Left kidney (tissue), 2 donors: ENCODE results near the gene CAMSAP1. TPM values are rescaled to one million over a fixed set of nuclear protein-coding genes. Genes with fewer than 3 reads are reported as not detected.

Experiments used
- DNase-seq: peaks from one replicate; pipeline ENCODE4 v3.0.0-alpha.2; 2013
- polyA plus RNA-seq: library from polyadenylated mRNA; unstranded; fragments of 120-200 nt; gene quantifications from one replicate; pipeline ENCODE4 v1.2.1, GENCODE V29; 2013; ENCODE audit not compliant: insufficient read length

Gene CAMSAP1
- polyA plus RNA-seq, 1 donor, result 27.5 TPM

DNA sequence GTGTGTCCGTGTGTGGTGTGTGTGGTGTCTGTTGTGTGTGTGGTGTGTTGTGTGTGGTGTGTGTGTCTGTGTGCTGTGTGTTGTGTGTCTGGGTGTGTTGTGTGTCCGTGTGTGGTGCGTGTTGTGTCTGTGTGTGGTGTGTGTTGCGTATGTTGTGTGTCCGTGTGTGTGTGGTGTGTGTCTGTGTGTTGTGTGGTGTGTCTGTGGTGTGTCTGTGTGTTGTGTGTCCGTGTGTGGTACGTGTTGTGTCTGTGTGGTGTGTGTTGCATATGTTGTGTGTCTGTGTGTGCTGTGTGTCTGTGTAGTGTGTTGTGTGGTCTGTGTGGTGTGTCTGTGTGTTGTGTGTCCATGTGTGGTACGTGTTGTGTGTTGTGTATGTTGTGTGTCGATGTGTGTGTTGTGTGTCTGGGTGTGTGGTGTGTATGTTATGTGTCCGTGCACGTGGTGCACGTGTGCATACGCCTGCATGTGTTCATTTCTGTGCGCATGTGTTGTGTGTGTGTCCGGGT lies 133.1 kb downstream of the CAMSAP1 start:
- DNase-seq, result no peak

DNA sequence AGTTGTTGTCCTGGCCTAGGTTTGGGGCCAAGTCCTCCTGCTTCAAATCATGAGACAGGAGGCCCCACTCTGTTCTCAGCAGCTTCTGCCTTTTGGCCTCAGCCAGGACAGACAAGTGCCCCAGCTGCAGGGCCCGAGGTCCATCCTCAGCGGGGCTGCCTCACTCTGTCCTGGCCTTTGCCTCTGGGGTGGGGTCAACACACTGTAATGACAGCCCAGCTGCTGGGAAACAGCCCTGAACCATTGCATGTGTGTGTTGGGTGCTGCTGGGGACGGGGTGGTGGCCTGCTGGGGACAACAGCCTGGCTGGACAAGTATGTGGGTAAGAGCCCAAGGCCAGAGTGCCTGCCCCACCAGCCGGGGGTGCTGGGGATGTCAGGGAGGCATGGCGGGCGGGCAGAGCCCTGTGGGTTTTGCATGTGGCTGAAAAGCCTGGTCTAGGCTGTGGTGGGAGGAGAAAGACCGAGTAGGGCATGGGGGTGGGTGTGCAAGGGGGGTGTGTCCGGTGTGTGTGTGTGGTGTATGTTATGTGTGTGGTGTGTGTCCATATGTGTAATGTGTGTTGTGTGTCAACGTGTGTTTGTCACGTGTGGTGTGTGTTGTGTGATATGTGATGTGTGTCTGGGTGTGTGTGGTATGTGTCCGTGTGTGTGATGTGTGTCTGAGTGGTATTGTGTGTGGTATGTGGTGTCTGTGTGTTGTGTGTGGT lies 133.7 kb downstream of the CAMSAP1 start:
- no peak for DNase-seq

DNA sequence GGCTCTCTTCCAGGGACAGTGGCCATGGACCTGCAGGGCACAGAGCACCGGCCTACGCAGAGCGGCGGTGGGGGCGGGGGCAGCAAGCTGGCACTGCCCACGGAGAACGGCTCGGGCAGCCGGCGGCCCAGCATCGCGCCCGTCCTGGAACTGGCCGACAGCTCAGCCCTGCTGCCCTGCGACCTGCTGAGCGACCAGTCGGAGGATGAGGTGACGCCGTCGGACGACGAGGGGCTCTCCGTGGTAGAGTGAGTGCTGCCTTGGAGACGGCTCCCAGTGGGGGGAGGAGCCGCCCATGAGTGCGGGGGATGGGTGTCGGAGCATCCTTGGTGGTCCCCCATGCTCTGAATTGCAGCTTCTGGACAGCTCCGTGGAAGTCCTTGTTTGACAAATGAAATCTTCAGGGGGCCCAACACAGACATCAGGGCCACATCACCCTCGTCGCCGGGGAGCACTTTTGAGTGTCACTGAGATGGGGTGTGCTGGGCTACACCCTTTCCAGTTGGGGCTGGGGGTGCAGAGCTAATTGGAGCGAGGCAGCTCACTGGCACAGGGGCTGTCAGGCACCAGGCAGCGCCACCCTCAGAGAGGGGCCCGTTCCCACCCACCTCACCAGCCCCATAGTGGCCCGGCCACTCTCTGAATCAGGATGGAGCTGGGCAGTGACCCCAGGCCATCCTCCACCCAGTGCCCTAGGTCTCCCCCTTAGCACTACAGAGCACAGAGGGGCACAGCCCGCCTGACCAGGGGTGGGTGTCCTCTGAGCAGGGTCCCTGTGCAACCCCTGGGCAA lies 134.4 kb downstream of the CAMSAP1 start:
- DNase-seq, result peak; percentile 5

DNA sequence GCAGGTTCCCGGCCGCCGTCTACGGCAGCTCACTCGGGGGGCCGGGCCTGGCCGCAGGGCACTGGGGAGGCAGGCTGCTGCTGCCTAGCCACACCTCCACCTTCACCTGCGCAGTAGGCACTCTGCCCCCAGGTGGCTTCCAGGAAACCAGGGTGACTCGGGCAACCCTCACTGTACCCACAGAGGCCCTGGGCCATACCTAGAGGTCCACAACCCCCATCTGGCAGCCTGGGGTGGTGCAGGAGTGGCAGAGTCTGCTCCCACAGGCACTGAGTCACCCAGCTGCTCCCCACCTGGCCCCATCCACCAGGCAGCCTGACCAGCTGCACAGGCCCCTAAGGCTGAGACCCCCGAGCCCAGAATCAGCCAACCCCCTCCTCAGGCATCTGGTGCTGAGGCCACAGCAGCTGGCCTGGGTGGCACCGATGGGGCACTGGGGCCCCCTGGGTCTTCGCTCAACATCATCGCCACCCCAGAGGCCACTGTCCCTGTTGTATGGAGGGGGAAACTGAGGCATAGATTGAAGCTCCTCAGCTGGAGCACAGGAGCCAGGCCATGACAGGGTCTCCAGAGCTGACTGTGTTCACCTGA lies 135.2 kb downstream of the CAMSAP1 start:
- no peak for DNase-seq

DNA sequence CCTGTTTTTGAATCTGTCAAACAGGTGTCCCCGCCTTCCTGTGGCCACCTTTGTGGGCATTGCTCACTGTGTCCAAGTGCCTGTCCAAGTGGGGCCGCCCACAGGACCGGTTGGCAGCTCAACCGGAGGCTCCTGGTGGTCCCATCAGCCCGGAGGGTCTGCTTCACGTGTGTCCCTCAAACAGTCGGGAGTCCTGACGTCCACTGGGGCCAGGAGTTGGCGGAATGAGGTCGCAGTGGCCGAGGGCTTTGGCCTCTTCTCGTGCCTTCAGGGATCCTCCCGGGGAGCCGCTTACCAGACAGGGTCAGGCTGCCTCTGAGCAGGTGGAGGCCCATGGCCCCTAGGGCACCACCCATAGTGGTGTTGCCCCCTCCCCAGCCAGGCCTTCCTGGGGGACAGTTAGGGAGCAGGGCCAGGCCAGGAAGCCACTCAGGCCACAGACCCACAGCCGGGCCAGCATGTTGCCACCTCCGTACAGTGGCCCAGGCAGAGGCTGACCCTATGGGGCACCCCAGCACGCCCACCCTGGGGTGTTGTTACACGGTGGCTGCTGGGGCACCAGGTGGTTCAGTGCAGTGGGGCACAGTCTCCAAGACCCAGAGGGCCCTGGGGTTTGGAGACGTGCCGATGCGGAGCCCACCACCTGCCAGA lies 135.8 kb downstream of the CAMSAP1 start:
- DNase-seq, result no peak

DNA sequence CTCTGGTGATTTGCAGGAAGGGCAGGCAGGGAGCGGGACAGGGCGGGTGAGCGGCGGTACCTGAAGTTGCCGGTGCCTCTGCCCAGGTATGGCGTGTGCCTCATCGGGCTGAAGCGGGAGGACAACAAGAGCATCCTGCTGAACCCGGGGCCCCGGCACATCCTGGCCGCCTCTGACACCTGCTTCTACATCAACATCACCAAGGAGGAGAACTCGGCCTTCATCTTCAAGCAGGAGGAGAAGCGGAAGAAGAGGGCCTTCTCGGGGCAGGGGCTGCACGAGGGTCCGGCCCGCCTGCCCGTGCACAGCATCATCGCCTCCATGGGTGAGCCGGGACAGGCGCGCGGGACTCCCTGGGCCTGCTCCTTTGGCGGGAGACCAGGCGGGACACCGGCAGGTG lies 136.6 kb downstream of the CAMSAP1 start:
- DNase-seq, result no peak

DNA sequence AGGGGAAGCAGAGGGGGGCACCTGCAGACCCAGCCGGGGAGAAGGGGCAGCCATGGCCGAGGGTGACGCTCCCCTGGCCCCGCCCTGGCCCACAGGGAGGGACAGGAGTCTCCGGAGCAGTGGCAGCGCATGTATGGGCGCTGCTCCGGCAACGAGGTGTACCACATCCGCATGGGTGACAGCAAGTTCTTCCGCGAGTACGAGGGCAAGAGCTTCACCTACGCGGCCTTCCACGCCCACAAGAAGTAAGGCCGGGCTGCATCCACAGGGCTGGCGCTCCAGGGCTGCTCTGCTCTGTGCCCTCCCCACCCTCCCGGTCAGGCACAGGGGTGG lies 137.2 kb downstream of the CAMSAP1 start:
- no peak for DNase-seq

DNA sequence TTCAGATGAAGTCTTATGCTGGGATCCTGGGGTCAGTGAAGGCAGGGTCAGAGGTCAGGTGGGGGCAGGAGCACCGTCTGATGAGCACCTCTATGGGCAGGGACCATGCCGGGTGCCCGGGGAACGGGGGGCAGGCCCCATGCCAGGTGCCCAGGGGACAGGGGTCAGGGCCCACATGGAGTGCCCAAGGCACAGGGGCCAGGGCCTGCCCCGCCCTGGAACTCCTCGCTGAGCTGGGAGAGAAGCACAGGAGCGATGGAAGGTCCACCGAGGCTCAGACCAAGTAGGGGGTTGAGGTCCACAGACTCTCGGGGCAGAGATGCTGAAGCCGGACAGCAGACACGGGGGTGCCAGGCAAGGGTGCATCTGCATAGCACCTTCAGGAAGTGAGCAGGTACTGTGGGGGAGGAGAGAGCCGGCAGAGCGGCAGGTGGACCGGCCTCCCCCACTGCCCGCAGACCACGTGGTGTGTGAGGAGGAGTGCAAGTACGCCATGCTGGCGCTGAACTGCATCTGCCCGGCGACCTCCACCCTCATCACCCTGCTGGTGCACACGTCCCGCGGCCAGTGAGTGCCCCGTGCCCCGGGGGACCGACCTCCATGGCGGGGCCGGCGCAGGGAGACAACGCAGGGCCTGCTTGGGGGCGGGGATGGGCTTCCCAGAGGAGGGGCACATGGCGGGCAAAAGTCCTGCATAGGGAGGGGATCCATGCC lies 137.7 kb downstream of the CAMSAP1 start:
- DNase-seq, result no peak

DNA sequence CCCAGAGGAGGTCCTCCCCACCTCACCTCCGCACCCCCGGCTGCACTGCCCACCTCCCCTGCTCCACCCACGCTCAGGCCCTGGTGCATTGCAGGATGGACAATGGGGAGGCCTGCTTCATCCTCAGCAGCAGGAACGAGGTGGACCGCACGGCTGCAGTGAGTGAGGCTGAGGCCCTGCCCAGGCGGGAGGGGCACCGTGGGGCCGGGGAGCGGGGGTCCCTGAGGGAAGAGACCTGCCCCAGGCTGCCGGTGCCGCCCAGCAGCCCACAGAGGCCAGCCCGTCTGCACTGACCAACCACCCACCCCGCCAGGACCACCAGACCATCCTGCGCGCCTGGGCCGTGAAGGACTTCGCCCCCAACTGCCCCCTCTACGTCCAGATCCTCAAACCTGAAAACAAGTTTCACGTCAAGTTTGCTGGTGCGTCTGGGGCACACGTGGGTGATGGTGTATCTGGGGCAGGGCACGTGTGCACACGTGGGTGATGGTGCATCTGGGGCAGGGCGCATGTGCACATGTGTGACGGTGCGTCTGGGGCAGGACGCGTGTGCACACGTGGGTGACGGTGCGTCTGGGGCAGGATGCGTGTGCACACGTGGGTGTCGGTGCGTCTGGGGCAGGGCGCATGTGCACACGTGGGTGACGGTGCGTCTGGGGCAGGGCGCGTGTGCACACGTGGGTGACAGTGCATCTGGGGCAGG lies 138.7 kb downstream of the CAMSAP1 start:
- DNase-seq, result no peak

DNA sequence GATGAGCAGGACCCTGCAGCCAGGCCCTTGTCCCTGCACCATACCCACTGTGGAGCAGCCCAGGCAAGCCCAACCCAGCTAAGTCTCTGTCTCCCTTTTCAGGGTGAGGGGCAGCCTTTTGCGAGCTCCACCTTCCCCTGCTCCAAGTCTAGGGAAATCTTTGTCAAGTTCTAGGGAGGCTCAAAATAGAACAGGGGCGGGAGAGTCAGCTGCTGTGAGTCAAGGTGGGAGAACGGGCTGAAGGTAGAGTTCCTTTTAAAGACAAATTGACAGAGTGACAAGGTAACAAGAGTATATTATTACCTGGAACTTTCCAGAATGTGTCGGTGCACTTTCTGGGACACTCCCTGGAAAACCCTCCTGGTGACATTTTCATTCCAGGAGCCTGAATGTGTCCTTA lies 140.6 kb downstream of the CAMSAP1 start:
- DNase-seq, result no peak

DNA sequence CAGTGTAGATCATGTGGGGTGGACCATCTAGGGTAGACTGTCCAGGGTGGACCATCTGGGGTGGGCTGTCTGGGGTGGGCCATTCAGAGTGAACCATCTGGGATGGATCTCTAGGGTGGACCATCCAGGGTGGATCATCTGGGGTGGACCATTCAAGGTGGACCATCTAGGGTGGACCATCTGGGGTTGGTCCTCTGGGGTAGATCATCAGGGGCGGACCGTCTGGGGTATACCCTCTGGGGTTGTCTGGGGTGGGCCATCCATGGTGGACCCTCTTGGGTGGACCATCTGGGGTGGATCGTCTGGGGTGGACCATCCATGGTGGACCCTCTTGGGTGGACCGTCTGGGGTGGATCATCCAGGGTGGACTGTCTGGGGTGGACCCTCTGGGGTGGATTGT lies 141.1 kb downstream of the CAMSAP1 start:
- no peak for DNase-seq

DNA sequence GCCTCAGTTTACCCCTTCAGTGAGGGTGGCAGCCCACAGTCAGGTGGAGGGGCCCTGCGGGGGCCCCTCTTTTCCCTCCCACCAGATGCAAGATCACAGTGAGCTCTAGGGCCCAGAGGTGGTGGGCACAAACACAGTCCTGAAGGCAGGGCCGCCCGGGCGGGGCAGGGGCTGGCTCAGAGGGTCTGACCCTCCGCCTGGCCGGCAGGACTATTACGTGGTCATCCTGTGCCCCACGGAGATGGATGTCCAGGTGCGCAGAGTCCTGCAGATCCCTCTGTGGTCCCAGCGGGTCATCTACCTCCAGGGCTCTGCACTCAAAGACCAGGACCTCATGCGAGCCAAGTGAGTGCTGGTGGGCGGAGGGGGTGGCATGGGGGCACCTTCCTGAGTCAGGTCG lies 141.9 kb downstream of the CAMSAP1 start:
- no peak for DNase-seq

DNA sequence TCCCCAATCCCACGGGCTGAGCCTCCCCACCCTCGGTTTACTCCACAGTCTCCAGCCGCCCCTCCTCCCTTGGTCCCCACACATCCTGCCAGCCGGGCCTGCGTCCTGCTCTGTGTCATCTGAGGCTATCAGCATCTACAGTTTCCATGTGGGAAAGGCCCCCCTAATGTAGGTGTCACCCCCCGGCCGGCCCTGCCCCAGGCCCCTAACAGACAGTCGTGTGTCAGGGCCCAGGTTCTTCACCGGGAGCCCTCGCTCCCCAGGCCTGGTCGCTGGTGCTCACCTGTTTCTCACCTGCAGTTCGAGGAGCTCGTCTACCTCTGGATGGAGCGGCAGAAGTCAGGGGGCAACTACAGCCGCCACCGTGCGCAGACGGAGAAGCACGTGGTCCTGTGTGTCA lies 142.6 kb downstream of the CAMSAP1 start:
- no peak for DNase-seq

DNA sequence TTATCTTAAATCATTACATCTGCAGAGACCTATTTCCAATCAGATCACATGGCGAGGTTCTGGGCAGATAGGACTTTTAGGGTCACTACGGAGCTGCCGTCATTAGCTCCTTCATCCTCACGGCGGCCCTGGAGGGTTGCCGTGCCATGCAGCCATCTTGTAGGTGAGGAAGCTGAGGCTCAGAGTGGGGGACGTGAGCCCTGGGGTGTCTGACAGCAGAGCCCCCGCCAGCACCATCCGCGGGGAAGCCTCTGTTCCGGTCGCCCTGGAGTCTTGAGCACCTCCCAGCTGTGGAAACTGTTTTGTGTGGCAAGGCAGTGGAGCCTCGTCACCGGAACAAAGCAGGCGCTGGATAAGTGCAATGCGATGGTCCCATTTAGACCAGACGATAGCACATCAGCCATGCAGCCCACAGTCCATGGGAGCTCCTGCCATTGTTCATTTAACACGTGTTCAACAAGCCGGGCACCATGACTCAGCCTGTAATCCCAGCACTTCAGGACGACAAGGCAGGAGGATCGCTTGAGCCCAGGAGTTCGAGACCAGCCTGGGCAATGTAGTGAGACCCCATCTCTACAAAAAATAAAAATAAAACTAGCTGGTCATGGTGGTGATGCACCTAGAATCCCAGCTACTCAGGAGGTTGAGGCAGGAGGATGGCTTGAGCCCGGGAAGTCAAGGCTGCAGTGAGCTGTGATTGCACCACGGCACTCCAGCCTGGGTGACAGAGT lies 143.5 kb downstream of the CAMSAP1 start:
- DNase-seq, result no peak

DNA sequence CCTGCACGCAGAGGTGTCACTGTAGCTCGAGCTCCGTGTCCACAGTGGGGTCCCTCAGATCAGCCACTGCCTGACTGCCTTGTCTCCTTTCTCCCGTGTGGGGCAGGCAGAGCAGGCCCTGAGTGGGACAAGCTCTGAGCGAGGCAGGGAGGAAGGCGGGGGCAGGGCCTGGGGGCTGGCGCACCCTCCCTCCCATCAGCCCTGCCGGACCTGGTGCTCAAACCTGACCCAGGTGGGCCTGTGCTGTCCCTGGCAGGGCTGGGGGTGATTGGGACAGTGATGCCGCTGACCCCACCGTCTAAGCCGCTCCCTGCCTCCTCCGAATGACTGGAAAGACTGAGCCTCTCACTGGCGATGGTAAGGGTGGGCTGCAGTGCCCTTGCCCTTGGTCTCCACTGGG lies 144.4 kb downstream of the CAMSAP1 start:
- DNase-seq, result no peak

DNA sequence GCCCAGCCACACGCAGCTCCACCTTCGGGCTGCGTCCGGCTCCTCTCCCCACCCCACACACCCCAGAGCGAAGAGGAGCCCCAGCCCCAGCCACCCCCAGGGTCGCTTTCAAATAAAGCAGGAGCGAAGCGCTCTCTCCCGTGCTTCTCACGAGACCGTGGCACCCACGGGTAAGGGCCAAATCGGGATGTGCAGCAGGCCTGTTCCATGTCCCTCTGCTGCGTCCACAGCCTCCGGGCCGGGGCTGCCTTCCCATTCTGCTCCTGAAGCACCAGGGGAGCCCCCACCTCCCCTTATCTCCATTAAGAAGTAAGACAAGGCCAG lies 145.5 kb downstream of the CAMSAP1 start:
- no peak for DNase-seq

DNA sequence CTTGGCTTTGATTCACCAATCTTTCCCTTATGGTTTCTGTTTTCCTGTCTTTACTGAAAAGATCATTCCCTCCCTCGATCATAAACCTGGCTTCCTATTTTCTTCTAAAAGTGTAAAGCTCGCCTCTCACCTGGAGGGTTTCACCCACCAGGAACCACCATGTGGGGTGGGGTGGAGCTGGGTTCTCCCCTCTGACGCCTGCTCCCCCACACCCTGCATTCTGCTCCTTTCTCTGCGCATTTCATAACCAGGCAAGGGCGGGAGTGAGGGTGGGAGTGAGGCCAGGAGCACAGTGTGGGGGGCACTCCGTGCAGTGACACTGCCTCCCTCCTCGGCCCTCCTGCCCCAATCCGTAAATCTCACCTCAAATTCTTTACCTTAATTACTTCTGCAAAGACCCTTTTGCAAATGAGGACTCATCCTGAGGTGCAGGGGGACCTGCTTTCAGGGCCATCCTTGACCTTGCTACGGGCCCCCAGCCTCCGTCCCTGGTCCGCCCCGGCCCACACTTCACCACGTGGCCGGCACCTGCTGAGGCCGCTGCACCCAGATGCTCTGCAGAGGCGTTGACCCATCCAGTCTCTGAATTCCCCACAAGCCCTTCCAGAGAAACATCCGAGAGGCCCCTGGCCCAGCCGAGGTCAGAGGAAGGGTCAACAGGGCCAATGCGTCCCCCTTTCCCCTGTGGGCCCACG lies 146.0 kb downstream of the CAMSAP1 start:
- no peak for DNase-seq

DNA sequence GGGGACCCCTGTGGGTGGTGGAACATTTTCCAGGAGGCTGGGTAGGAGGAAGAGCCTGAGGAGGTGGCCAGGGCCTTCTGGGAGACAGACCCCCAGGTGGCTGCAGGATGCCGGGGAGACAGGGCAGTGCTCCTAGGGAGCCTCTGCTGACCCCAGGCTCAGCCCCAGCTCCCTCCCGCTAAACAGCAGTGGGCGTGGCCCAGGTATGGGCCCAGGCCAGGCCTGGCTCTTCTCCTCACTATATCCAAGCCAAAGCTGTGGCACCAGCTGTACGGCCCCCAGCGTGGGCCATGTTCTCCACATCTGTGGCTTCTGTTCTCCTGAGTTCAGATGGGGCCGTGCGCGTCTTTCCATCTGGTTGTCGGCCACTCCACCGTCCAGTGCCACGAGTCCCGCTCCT lies 146.9 kb downstream of the CAMSAP1 start:
- DNase-seq, result no peak

DNA sequence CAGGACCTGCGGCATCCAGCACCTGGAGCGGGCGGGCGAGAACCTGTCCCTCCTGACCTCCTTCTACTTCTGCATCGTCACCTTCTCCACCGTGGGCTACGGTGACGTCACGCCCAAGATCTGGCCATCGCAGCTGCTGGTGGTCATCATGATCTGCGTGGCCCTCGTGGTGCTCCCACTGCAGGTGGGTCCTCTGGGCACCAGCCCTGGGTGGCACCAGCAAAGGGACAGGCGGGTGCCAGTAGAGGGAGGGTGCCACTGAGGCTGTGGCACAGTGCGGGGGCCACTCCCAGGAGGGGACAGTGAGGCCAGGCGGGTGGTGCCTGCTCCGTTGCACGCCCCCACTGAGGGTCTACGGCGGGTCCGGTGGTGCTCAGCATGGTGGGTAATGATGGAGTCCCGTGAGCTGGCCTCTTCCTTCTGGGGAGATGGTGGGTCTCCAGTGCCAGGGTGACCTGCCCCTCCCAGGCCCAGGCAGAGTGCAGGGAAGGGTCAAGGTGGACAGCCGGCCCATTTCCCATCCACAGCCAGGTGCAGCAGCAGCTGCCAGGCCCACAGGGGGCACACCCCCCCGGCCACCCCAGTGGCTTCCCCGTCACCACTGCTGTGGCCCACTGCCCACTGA lies 147.6 kb downstream of the CAMSAP1 start:
- no peak for DNase-seq

DNA sequence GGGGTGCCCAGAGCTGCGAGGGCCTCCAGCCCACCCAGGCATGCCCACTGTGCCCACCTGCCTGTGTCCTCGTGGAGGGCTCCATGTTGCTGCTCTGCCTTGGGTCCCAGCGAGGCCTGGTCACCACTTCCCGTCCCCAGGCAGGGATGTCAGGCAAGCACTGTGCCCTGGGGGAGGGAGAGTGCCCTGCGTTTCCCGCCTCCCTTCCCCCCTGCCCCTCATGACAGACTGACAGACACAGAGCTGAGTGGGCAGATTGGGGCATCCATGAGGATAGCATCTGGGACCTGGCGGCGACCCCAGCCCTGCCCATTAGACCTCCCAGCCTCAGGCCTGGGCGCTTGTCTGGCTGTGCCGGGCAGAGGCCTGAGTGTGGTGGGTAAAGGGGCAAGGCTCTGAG lies 148.5 kb downstream of the CAMSAP1 start:
- DNase-seq, result no peak
